Liver (tissue), 9 donors: ENCODE measurements around the gene MEGF6. TPM values are rescaled to one million over a fixed set of nuclear protein-coding genes. Genes with fewer than 3 reads are reported as not detected.

ENCODE experiments used
- DNase-seq: peaks from one replicate; pipeline ENCODE4 v3.0.0-alpha.2; 2017; ENCODE audit warnings: low spot score
- H3K27ac ChIP-seq, 2 donors: one replicate each; pipeline ENCODE4 v1.7.0; 2013; ENCODE audit warnings: inconsistent platforms in 2 of 2, low read length in 2 of 2, control low read depth in 1 of 2, low read depth in 1 of 2, mild to moderate bottlenecking in 1 of 2
- H3K27me3 ChIP-seq, 4 donors: one replicate each; pipeline versions ENCODE4 v1.6.1 to v1.7.0; 2013; ENCODE audit warnings: low read length in 3 of 4, inconsistent platforms in 1 of 4, mild to moderate bottlenecking in 1 of 4, moderate library complexity in 1 of 4; ENCODE audit not compliant: control insufficient read depth in 4 of 4, insufficient read depth in 4 of 4
- H3K36me3 ChIP-seq, 4 donors: one replicate each; pipeline versions ENCODE4 v1.6.1 to v1.7.0; 2013; ENCODE audit warnings: low read length in 3 of 4, mild to moderate bottlenecking in 3 of 4, low read depth in 1 of 4, moderate library complexity in 1 of 4; ENCODE audit not compliant: control insufficient read depth in 4 of 4, insufficient read depth in 3 of 4
- H3K4me1 ChIP-seq, 4 donors: one replicate each; pipeline versions ENCODE4 v1.6.1 to v1.7.0; 2013; ENCODE audit warnings: low read length in 3 of 4, mild to moderate bottlenecking in 3 of 4, moderate library complexity in 1 of 4; ENCODE audit not compliant: control insufficient read depth in 4 of 4, insufficient read depth in 4 of 4
- H3K4me3 ChIP-seq, 3 donors: one replicate each; pipeline versions ENCODE4 v1.6.1 to v1.7.0; 2013; ENCODE audit warnings: low read length in 3 of 3, control low read depth in 1 of 3, low read depth in 1 of 3, mild to moderate bottlenecking in 1 of 3
- H3K9ac ChIP-seq, 2 donors: one replicate each; pipeline ENCODE4 v1.7.0; 2013; ENCODE audit warnings: low read length in 2 of 2, mild to moderate bottlenecking in 2 of 2, moderate library complexity in 2 of 2, control low read depth in 1 of 2, low read depth in 1 of 2
- H3K9me3 ChIP-seq, 4 donors: one replicate each; pipeline versions ENCODE4 v1.6.1 to v1.7.0; 2013; ENCODE audit warnings: low read length in 3 of 4; ENCODE audit not compliant: control insufficient read depth in 4 of 4
- ATF3 ChIP-seq: IDR thresholded peaks from 2 replicates; pipeline ENCODE4 v1.6.1; 2016; ENCODE audit warnings: antibody characterized with exemption
- CTCF ChIP-seq: fragments of 150-350 bp; IDR thresholded peaks from 2 replicates; pipeline ENCODE4 v1.5.1; 2017; ENCODE audit warnings: improper control_type of control experiment, low read depth, low read length; ENCODE audit not compliant: missing input control
- EGR1 ChIP-seq, 2 donors: IDR thresholded peaks; 2 replicates each; pipeline ENCODE4 v1.6.1; 2016 to 2018; ENCODE audit warnings: antibody characterized with exemption in 2 of 2, low read depth in 2 of 2
- FOXA1 ChIP-seq: IDR thresholded peaks from 2 replicates; pipeline ENCODE4 v1.6.1; 2016; ENCODE audit warnings: antibody characterized with exemption
- FOXA2 ChIP-seq: IDR thresholded peaks from 2 replicates; pipeline ENCODE4 v1.6.1; 2016; ENCODE audit warnings: antibody characterized with exemption
- GABPA ChIP-seq, 2 donors: IDR thresholded peaks in 1 of 2; conservative IDR thresholded peaks in 1 of 2; 2 replicates each; pipeline ENCODE4 v1.6.1; 2016; ENCODE audit warnings: antibody characterized with exemption in 2 of 2, mild to moderate bottlenecking in 1 of 2, moderate library complexity in 1 of 2
- HNF4A ChIP-seq, 2 donors: conservative IDR thresholded peaks; 2 replicates each; pipeline ENCODE4 v1.6.1; 2016; ENCODE audit warnings: antibody characterized with exemption in 2 of 2, mild to moderate bottlenecking in 2 of 2
- HNF4G ChIP-seq: IDR thresholded peaks from 2 replicates; pipeline ENCODE4 v1.6.1; 2016; ENCODE audit warnings: antibody characterized with exemption
- JUND ChIP-seq, 2 donors: IDR thresholded peaks; 2 replicates each; pipeline ENCODE4 v1.6.1; 2016; ENCODE audit warnings: antibody characterized with exemption in 2 of 2
- NR2F2 ChIP-seq: IDR thresholded peaks from 2 replicates; pipeline ENCODE4 v1.6.1; 2016; ENCODE audit warnings: antibody characterized with exemption
- RAD21 ChIP-seq, 2 donors: IDR thresholded peaks; 2 replicates each; pipeline ENCODE4 v1.6.1; 2016; ENCODE audit warnings: antibody characterized with exemption in 2 of 2, mild to moderate bottlenecking in 2 of 2
- REST ChIP-seq: IDR thresholded peaks from 2 replicates; pipeline ENCODE4 v1.6.1; 2016; ENCODE audit warnings: antibody characterized with exemption, mild to moderate bottlenecking
- RXRA ChIP-seq, 2 donors: IDR thresholded peaks; 2 replicates each; pipeline ENCODE4 v1.6.1; 2017 to 2018; ENCODE audit warnings: antibody characterized with exemption in 2 of 2, mild to moderate bottlenecking in 1 of 2
- SP1 ChIP-seq: IDR thresholded peaks from 2 replicates; pipeline ENCODE4 v1.6.1; 2018; ENCODE audit warnings: antibody characterized with exemption, mild to moderate bottlenecking
- TAF1 ChIP-seq: conservative IDR thresholded peaks from 2 replicates; pipeline ENCODE4 v1.6.1; 2016; ENCODE audit warnings: antibody characterized with exemption, mild to moderate bottlenecking
- YY1 ChIP-seq: IDR thresholded peaks from 2 replicates; pipeline ENCODE4 v1.6.1; 2016; ENCODE audit warnings: antibody characterized with exemption, mild to moderate bottlenecking
- ZBTB33 ChIP-seq: IDR thresholded peaks from 2 replicates; pipeline ENCODE4 v1.6.1; 2016; ENCODE audit warnings: antibody characterized with exemption
- WGBS: extraction: QIAGEN DNeasy Blood & Tissue Kit; methylation state at CpG from one replicate; pipeline ENCODE4 v1.1.7; 2013; 5-methylcytosine and 5-hydroxymethylcytosine counted together
- polyA plus RNA-seq, 2 donors: library from polyadenylated mRNA; stranded (reverse) in 1 of 2; unstranded in 1 of 2; fragments of 200-250 nt in 1 of 2; fragments of >200 nt in 1 of 2; fragmentation: Nextera tagmentation in 1 of 2; extraction: Ambion mirVana in 1 of 2; gene quantifications; one replicate each; pipeline versions ENCODE4 v1.2.1 to v1.2.3, GENCODE V29; 2013 to 2015
- total RNA-seq, 2 donors: library from RNA; depleted of rRNA; stranded (reverse); fragments of >200 nt; gene quantifications; one replicate each; pipeline ENCODE4 v1.2.3, GENCODE V29; 2014
- TF ChIP-seq, protein P1 (sequence below): IDR thresholded peaks from 2 replicates; pipeline ENCODE4 v1.6.1; 2016; ENCODE audit warnings: antibody characterized with exemption
- donor health status: healthy.
- donor health status: healthy.
- donor health status: healthy.
- donor health status: healthy.
- donor health status: healthy.

Gene MEGF6
- total and polyA plus RNA-seq, 4 donors, result 1.3 to 11.0 (median 4.0) TPM

GRCh38 chr1:3450983-3451382, 160.3 kb downstream of the MEGF6 start:
- Histone ChIP-seq H3K9ac (no peak overlapping the region), H3K4me3 (no peak overlapping the region), H3K36me3 (no peaks in the 10 kb centered on the region), H3K9me3 (no peaks in the 10 kb centered on the region), H3K27me3 (peaks cover 0 to 4% (median 1%) of the 10 kb centered on the region in 4 donors), H3K4me1 (peaks cover 0 to 15% (median 7%) of the 10 kb centered on the region in 4 donors), H3K27ac (no peak overlapping the region)
- TF ChIP-seq JUND (IDR thresholded peaks at IDR 0.05) (no peak), RXRA (IDR thresholded peaks at IDR 0.05) (no peak), FOXA2 (no peak), SP1 (no peak), TAF1 (no peak), CTCF (no peak), REST (no peak), EGR1 (IDR thresholded peaks at IDR 0.05; ENCODE audit: low read depth in 2 of 2) (no peak), NR2F2 (no peak), FOXA1 (no peak), RAD21 (IDR thresholded peaks at IDR 0.05) (no peak), GABPA (IDR thresholded peaks at IDR 0.05 in 1 of 2, conservative IDR thresholded peaks at IDR 0.05 in 1 of 2) (no peak), ATF3 (no peak), YY1 (no peak), HNF4A (conservative IDR thresholded peaks at IDR 0.05) (no peak), ZBTB33 (no peak), HNF4G (no peak)
- TF ChIP-seq, protein P1, sequence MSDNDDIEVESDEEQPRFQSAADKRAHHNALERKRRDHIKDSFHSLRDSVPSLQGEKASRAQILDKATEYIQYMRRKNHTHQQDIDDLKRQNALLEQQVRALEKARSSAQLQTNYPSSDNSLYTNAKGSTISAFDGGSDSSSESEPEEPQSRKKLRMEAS, result no peak
- WGBS, result 67% methylated on average over 12 of the region's 12 CpGs
- DNase-seq, result no peak
